Adrenal gland (tissue), 12 donors: Measurements from ENCODE around the gene MSH2. TPM values are rescaled to one million over a fixed set of nuclear protein-coding genes. Genes with fewer than 3 reads are reported as not detected.
A peak's percentile ranks its signal among the peaks of the same experiment; 100 is the strongest.
"Not testable (repeated sequence)": the region's sequence is repeated elsewhere in the genome, so short reads cannot be mapped to it uniquely, and the experiment has no call there.

Experiments used
- DNase-seq, 7 donors: peaks; one replicate each; pipeline ENCODE4 v3.0.0-alpha.2; 2019 to 2020
- H3K27ac ChIP-seq, 5 donors: fragments of 200-600 bp; sonication (generic) in 4 of 5; 1 replicate in 3 of 5; 2 replicates in 2 of 5; pipeline versions ENCODE4 v1.5.1 to v1.8.0; 2016 to 2020; ENCODE audit warnings: mild to moderate bottlenecking in 1 of 5
- H3K27me3 ChIP-seq: fragments of 200-600 bp; 2 replicates; pipeline ENCODE4 v1.8.0; 2021
- H3K36me3 ChIP-seq, 2 donors: fragments of 200-600 bp; replicated peaks in 1 of 2; 1 replicate in 1 of 2; 2 replicates in 1 of 2; pipeline versions ENCODE4 v1.5.1 to v1.8.0; 2018 to 2022
- H3K4me1 ChIP-seq, 2 donors: fragments of 200-600 bp; replicated peaks in 1 of 2; 1 replicate in 1 of 2; 2 replicates in 1 of 2; pipeline versions ENCODE4 v1.5.1 to v1.8.0; 2018 to 2021
- H3K4me3 ChIP-seq, 4 donors: fragments of 200-600 bp; sonication (generic) in 3 of 4; one replicate each; pipeline ENCODE4 v1.5.1; 2016 to 2018
- H3K9me3 ChIP-seq, 3 donors: fragments of 200-600 bp; sonication (generic) in 1 of 3; replicated peaks in 1 of 3; 1 replicate in 2 of 3; 2 replicates in 1 of 3; pipeline versions ENCODE4 v1.5.1 to v1.8.0; 2016 to 2021
- CTCF ChIP-seq, 6 experiments: fragments of 450-650 bp in 4 of 6; fragments of 200-600 bp in 2 of 6; sonication (generic) in 1 of 6; IDR thresholded peaks; 1 replicate in 5 of 6; 2 replicates in 1 of 6; pipeline versions ENCODE4 v1.5.1 to v1.8.0; 2016 to 2021; ENCODE audit warnings: antibody characterized with exemption in 6 of 6, mild to moderate bottlenecking in 2 of 6, moderate library complexity in 1 of 6
- POLR2A ChIP-seq, 2 donors: fragments of 450-650 bp; IDR thresholded peaks; one replicate each; pipeline ENCODE4 v1.6.1; 2017; ENCODE audit warnings: antibody characterized with exemption in 2 of 2, mild to moderate bottlenecking in 2 of 2, moderate library complexity in 1 of 2
- WGBS, 4 donors: extraction: QIAGEN DNeasy Blood & Tissue Kit in 2 of 4; methylation state at CpG; one replicate each; pipeline versions ENCODE4 v1.1.5 to v1.1.7; 2013 to 2017; 5-methylcytosine and 5-hydroxymethylcytosine counted together
- intact Hi-C, 2 donors: fragments of 100-400 bp; cut with DNase I; formaldehyde crosslinking; loops; one replicate each; pipeline versions ENCODE4 v1.14.1 to v1.15.0; 2022 to 2023
- polyA plus RNA-seq, 3 donors: library from polyadenylated mRNA; stranded (reverse); fragments of 200-250 nt in 2 of 3; fragments of 350-450 nt in 1 of 3; fragmentation: Illumina TruSeq in 1 of 3; extraction: RNeasy Lipid Tissue Mini Kit (QIAGEN cat#74804) in 1 of 3; gene quantifications; one replicate each; pipeline ENCODE4 v1.2.3, GENCODE V29; 2013 to 2014
- total RNA-seq, 9 donors: library from RNA; depleted of rRNA in 4 of 9; stranded (reverse); fragments of >200 nt in 4 of 9; fragments of 120-200 nt in 1 of 9; fragmentation: NEBNext Ultra II Directional in 1 of 9; extraction: Animal tissue kit (Norgen Biotek cat#: 25700) in 1 of 9; gene quantifications; one replicate each; pipeline versions ENCODE4 v1.1.0 to v1.2.4, GENCODE V29; 2013 to 2023
- donor health status: healthy with polysubstance abuse.
- donor health status: Bipolar disorder and iron deficiency.
- donor health status: DM: yes; HTN: yes; CAD: no.
- donor health status: DM: no; HTN: no; CAD: no.
- donor health status: DM: no; HTN: no; CAD: no.
- donor health status: DM: yes; HTN: yes; CAD: no.

The MSH2 gene
- total and polyA plus RNA-seq, 12 donors, result 3.9 to 44.8 (median 11.9) TPM

GRCh38 chr2:47501374-47502200 is 98.6 kb downstream of the MSH2 start:
- Histone ChIP-seq H3K9me3 (no peaks in the 10 kb centered on the region), H3K4me3 (no peak overlapping the region), H3K27ac (no peak overlapping the region), H3K4me1 (no peaks in the 10 kb centered on the region), H3K27me3 (no peaks in the 10 kb centered on the region), H3K36me3 (no peaks in the 10 kb centered on the region)
- WGBS, 4 donors, result 68 to 82% (median 75%) methylated on average over 2 to 3 of the region's 3 CpGs
- DNase-seq, result no peak
- no peak for TF ChIP-seq POLR2A (IDR thresholded peaks at IDR 0.05)
- no peak for TF ChIP-seq CTCF (IDR thresholded peaks at IDR 0.05)
- intact Hi-C loops, result no loop called here

GRCh38 chr2:47502498-47502897 is 99.5 kb downstream of the MSH2 start:
- DNase-seq, H3K4me3 ChIP-seq, H3K9me3 ChIP-seq, H3K27ac ChIP-seq, H3K27me3 ChIP-seq, H3K36me3 ChIP-seq, intact Hi-C loops, H3K4me1 ChIP-seq: not testable (repeated sequence)
- WGBS, 4 donors, result 61 to 86% (median 78%) methylated on average over 2 of the region's 2 CpGs

- no peaks in the 10 kb centered on the region for H3K36me3 ChIP-seq
- no peaks in the 10 kb centered on the region for H3K27me3 ChIP-seq
- intact Hi-C loops, result no loop called here
- H3K9me3 ChIP-seq, result no peaks in the 10 kb centered on the region
- TF ChIP-seq CTCF (IDR thresholded peaks at IDR 0.05) (no peak), POLR2A (IDR thresholded peaks at IDR 0.05) (no peak)
- H3K4me1 ChIP-seq, result no peaks in the 10 kb centered on the region
- H3K27ac ChIP-seq, result no peak overlapping the region
- no peak overlapping the region for H3K4me3 ChIP-seq
- WGBS, 4 donors, result 87 to 91% (median 89%) methylated on average over 4 to 8 of the region's 8 CpGs
- DNase-seq, result no peak
Measured at GRCh38 chr2:47503481-47504070, 100.6 kb downstream of the MSH2 start.

- H3K4me3 ChIP-seq, result no peak overlapping the region
- H3K27me3 ChIP-seq, result no peaks in the 10 kb centered on the region
- TF ChIP-seq CTCF (IDR thresholded peaks at IDR 0.05) (no peak), POLR2A (IDR thresholded peaks at IDR 0.05) (no peak)
- peak in 1 of 7 donors; percentile 7 for DNase-seq
- H3K36me3 ChIP-seq, result no peaks in the 10 kb centered on the region
- intact Hi-C loops, result no loop called here
- H3K27ac ChIP-seq, result no peak overlapping the region
- H3K4me1 ChIP-seq, result no peaks in the 10 kb centered on the region
- H3K9me3 ChIP-seq, result no peaks in the 10 kb centered on the region
- WGBS, 4 donors, result 95 to 98% (median 96%) methylated on average over 4 to 6 of the region's 6 CpGs
Measured at GRCh38 chr2:47504174-47504810, 101.3 kb downstream of the MSH2 start.
